GM23248 (cell line): ENCODE results near the gene SLC35D2.

Source experiments
- EZH2 ChIP-seq: fragments of 200-600 bp; sonication (generic); IDR thresholded peaks from 2 replicates; pipeline ENCODE4 v1.6.1; 2018; ENCODE audit warnings: antibody characterized with exemption, mild to moderate bottlenecking; ENCODE audit not compliant: insufficient read depth, poor library complexity, severe bottlenecking
- EZH2phosphoT487 ChIP-seq: fragments of 200-600 bp; sonication (generic); IDR thresholded peaks from 2 replicates; pipeline ENCODE4 v1.6.1; 2018; ENCODE audit warnings: antibody characterized with exemption, moderate library complexity, mild to moderate bottlenecking, low read depth; ENCODE audit not compliant: insufficient read depth

GRCh38 chr9:96430377-96430776, 46.9 kb upstream of the SLC35D2 start:
- TF ChIP-seq EZH2 (no peak), EZH2phosphoT487 (no peak)
